MM.1S (cell line): ENCODE results near the gene IFRD2.
"Not testable (repeated sequence)": the region's sequence is repeated elsewhere in the genome, so short reads cannot be mapped to it uniquely, and the experiment has no call there.

Experiments
- DNase-seq: peaks from one replicate; pipeline ENCODE4 v3.0.0-alpha.2; 2015
- H2AFZ ChIP-seq: fragments of 300-600 bp; sonication (generic); 2 replicates; pipeline ENCODE4 v1.6.0; 2016; ENCODE audit warnings: antibody characterized with exemption, low read length
- H3F3A ChIP-seq: fragments of 300-600 bp; sonication (generic); 2 replicates; pipeline ENCODE4 v1.6.1; 2016; ENCODE audit warnings: mild to moderate bottlenecking, antibody characterized with exemption, low read length, moderate library complexity, mixed read lengths; ENCODE audit not compliant: insufficient read depth
- H3K27ac ChIP-seq: fragments of 300-600 bp; sonication (generic); 2 replicates; pipeline ENCODE4 v1.5.1; 2016; ENCODE audit warnings: mild to moderate bottlenecking, low read length
- H3K27me3 ChIP-seq: fragments of 300-600 bp; sonication (generic); replicated peaks from 2 replicates; pipeline ENCODE4 v1.6.0; 2016; ENCODE audit warnings: low read length; ENCODE audit not compliant: insufficient read depth
- H3K36me3 ChIP-seq: fragments of 300-600 bp; sonication (generic); replicated peaks from 2 replicates; pipeline ENCODE4 v1.6.1; 2016; ENCODE audit warnings: mild to moderate bottlenecking, low read length, mixed read lengths; ENCODE audit not compliant: insufficient read depth
- H3K4me1 ChIP-seq: fragments of 300-600 bp; sonication (generic); 2 replicates; pipeline ENCODE4 v1.6.1; 2016; ENCODE audit warnings: low read length, mixed read lengths
- H3K4me2 ChIP-seq: fragments of 300-600 bp; sonication (generic); 2 replicates; pipeline ENCODE4 v1.6.0; 2016; ENCODE audit warnings: low read depth, low read length
- H3K4me3 ChIP-seq: fragments of 300-600 bp; sonication (generic); 2 replicates; pipeline ENCODE4 v1.5.1; 2016; ENCODE audit warnings: low read length, mixed read lengths
- H3K79me2 ChIP-seq: fragments of 300-600 bp; sonication (generic); 2 replicates; pipeline ENCODE4 v1.6.1; 2016; ENCODE audit warnings: mixed run types, low read length, mixed read lengths
- H3K9ac ChIP-seq: fragments of 300-600 bp; sonication (generic); 2 replicates; pipeline ENCODE4 v1.6.1; 2016; ENCODE audit warnings: low read length, mixed read lengths
- H3K9me2 ChIP-seq: fragments of 300-600 bp; sonication (generic); replicated peaks from 2 replicates; pipeline ENCODE4 v1.6.1; 2016; ENCODE audit warnings: mild to moderate bottlenecking, low read length, mixed read lengths; ENCODE audit not compliant: insufficient read depth
- H3K9me3 ChIP-seq: fragments of 300-600 bp; sonication (generic); replicated peaks from 2 replicates; pipeline ENCODE4 v1.6.1; 2016; ENCODE audit warnings: mild to moderate bottlenecking, low read length, mixed read lengths; ENCODE audit not compliant: insufficient read depth
- H4K20me1 ChIP-seq: fragments of 300-600 bp; sonication (generic); 2 replicates; pipeline ENCODE4 v1.6.1; 2016; ENCODE audit warnings: mild to moderate bottlenecking, low read length, moderate library complexity, mixed read lengths; ENCODE audit not compliant: insufficient read depth
- CTCF ChIP-seq: fragments of 300-600 bp; sonication (generic); IDR thresholded peaks from 2 replicates; pipeline ENCODE4 v1.5.1; 2016; ENCODE audit warnings: antibody characterized with exemption, low read length, mixed read lengths
- EZH2 ChIP-seq: fragments of 300-600 bp; sonication (generic); optimal IDR thresholded peaks from 2 replicates; pipeline ENCODE3; 2017; ENCODE audit warnings: low read depth, mild to moderate bottlenecking, antibody characterized with exemption, low read length, mixed read lengths
- EZH2phosphoT487 ChIP-seq: fragments of 300-600 bp; sonication (generic); IDR thresholded peaks from 2 replicates; pipeline ENCODE4 v1.6.1; 2018; ENCODE audit warnings: antibody characterized with exemption, low read length

Gene IFRD2

GRCh38 chr3:50288387-50289007, 3.7 kb downstream of the IFRD2 start:
- no peak overlapping the region for H3K27ac ChIP-seq
- no peak for DNase-seq
- no peaks in the 10 kb centered on the region for H3K9me3 ChIP-seq
- TF ChIP-seq CTCF (no peak), EZH2phosphoT487 (no peak)
- H3F3A ChIP-seq: no peaks in the 10 kb centered on the region
- no peak overlapping the region for H3K4me3 ChIP-seq
- H4K20me1 ChIP-seq: no peaks in the 10 kb centered on the region
- H3K36me3 ChIP-seq: peaks cover 15% of the 10 kb centered on the region
- H2AFZ ChIP-seq: no peak overlapping the region
- no peaks in the 10 kb centered on the region for H3K9me2 ChIP-seq
- no peaks in the 10 kb centered on the region for H3K27me3 ChIP-seq
- H3K79me2 ChIP-seq: peaks cover 40% of the 10 kb centered on the region
- no peak overlapping the region for H3K4me2 ChIP-seq
- H3K9ac ChIP-seq: no peak overlapping the region
- peaks cover 5% of the 10 kb centered on the region; the same call in 1 of the 2 replicates for H3K4me1 ChIP-seq

- H3K9ac ChIP-seq: no peak overlapping the region
- TF ChIP-seq EZH2phosphoT487 (no peak), EZH2 (no peak), CTCF (no peak)
- H4K20me1 ChIP-seq: no peaks in the 10 kb centered on the region
- no peaks in the 10 kb centered on the region for H3K9me3 ChIP-seq
- no peak for DNase-seq
- no peaks in the 10 kb centered on the region for H3K9me2 ChIP-seq
- no peaks in the 10 kb centered on the region for H3K27me3 ChIP-seq
- H3K27ac ChIP-seq: no peak overlapping the region
- H3K36me3 ChIP-seq: peaks cover 15% of the 10 kb centered on the region
- no peak overlapping the region for H3K4me2 ChIP-seq
- peaks cover 40% of the 10 kb centered on the region for H3K79me2 ChIP-seq
- no peaks in the 10 kb centered on the region; the same call in 1 of the 2 replicates for H3K4me1 ChIP-seq
- no peaks in the 10 kb centered on the region for H3F3A ChIP-seq
- H3K4me3 ChIP-seq: no peak overlapping the region
- H2AFZ ChIP-seq: no peak overlapping the region
Measured at GRCh38 chr3:50287262-50287661, 5.0 kb downstream of the IFRD2 start.

GRCh38 chr3:50286322-50287227, 5.7 kb downstream of the IFRD2 start:
- no peaks in the 10 kb centered on the region; the same call in 1 of the 2 replicates for H3K4me1 ChIP-seq
- DNase-seq: no peak
- TF ChIP-seq EZH2 (no peak), EZH2phosphoT487 (no peak), CTCF (no peak)
- no peak overlapping the region for H2AFZ ChIP-seq
- no peaks in the 10 kb centered on the region for H3K27me3 ChIP-seq
- peaks cover 15% of the 10 kb centered on the region for H3K36me3 ChIP-seq
- no peak overlapping the region for H3K4me2 ChIP-seq
- H3F3A ChIP-seq: no peaks in the 10 kb centered on the region
- no peak overlapping the region for H3K27ac ChIP-seq
- H3K9me2 ChIP-seq: no peaks in the 10 kb centered on the region
- H3K79me2 ChIP-seq: peaks cover 33% of the 10 kb centered on the region
- no peak overlapping the region for H3K9ac ChIP-seq
- H3K9me3 ChIP-seq: no peaks in the 10 kb centered on the region
- H3K4me3 ChIP-seq: no peak overlapping the region
- no peaks in the 10 kb centered on the region for H4K20me1 ChIP-seq

GRCh38 chr3:50284121-50284520, 8.1 kb downstream of the IFRD2 start:
- not testable (repeated sequence) for H3K79me2 ChIP-seq, DNase-seq, H3F3A ChIP-seq, H3K27me3 ChIP-seq, H2AFZ ChIP-seq, H3K4me3 ChIP-seq, H3K9me2 ChIP-seq, H3K9ac ChIP-seq, H3K4me1 ChIP-seq, H3K27ac ChIP-seq, H3K36me3 ChIP-seq, H4K20me1 ChIP-seq, H3K9me3 ChIP-seq, H3K4me2 ChIP-seq
